HG02981 (cell line): ENCODE results near the gene PLEKHO1.

ENCODE experiments used
- ATAC-seq: cut with Tn5 transposase; IDR thresholded peaks from one replicate; pipeline ENCODE4 v1.9.1; 2021; ENCODE audit warnings: mild to moderate bottlenecking, moderate library complexity; ENCODE audit not compliant: unreplicated experiment

PLEKHO1 gene

DNA sequence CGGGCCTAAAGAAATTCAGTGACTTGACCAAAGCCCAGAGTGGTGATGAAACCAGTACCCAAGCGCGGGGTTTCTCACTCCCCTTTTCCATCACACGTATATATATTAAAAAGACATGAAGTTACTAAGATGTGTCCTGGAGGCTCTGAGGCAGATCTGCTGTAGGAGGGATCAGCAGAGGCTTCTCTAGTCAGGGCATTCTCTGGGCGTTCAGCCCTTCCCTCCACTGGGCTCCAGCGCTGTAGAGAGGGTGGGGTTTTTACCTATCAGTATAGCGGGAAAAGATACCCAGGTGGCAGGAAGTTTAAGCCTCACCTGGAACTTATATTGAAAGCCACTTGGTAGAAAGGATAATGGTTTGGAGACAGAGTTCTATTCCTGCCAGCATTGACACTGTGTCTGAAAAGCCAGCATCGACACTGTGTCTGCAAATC, 862 bp upstream of the PLEKHO1 start:
- no peak for ATAC-seq

GRCh38 chr1:150150133-150151021, 661 bp downstream of the PLEKHO1 start:
- ATAC-seq, result no peak

DNA sequence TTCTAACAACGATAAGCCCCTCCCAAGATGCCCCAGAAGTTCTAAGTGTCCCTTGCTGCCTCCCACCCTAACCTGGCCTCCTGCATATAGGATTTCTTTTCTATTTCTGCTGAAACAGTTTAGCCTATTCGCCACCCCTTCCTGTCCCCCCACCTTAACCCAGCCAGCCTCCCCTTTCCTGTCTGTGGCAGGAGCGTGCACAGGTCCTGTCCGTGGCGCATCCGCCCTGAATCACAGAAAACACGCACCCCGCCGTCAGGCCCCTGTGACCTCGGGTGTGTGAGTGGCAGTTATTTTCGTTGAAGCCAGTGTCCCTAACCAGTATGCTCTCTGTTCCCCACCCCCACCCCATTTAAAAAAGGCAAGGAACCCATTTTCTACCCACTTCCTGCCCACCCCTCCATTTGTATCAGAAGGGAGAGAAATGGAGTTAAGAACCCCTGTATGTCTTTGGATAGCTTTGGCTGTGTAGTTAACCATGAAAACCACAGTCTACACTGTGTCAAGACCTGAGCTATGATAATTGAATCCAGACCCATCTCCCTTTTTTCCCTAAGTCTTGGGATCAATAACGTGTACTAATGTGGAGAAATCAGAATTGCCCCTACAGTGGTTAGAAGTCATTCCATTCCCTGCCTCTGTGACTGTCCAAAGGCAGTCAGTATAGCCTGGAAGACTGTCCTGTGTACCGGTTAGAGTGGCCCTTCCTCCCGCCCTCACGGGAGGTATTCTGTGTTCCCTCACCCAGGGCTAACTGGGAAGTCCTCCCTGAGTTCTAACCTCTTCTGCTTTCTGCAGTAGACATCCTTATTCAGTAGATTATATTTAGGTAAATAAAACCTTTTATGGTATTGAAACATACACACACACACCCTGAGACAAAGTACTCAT, 1.8 kb downstream of the PLEKHO1 start:
- ATAC-seq, result no peak

GRCh38 chr1:150152182-150152536, 2.4 kb downstream of the PLEKHO1 start:
- no peak for ATAC-seq

DNA sequence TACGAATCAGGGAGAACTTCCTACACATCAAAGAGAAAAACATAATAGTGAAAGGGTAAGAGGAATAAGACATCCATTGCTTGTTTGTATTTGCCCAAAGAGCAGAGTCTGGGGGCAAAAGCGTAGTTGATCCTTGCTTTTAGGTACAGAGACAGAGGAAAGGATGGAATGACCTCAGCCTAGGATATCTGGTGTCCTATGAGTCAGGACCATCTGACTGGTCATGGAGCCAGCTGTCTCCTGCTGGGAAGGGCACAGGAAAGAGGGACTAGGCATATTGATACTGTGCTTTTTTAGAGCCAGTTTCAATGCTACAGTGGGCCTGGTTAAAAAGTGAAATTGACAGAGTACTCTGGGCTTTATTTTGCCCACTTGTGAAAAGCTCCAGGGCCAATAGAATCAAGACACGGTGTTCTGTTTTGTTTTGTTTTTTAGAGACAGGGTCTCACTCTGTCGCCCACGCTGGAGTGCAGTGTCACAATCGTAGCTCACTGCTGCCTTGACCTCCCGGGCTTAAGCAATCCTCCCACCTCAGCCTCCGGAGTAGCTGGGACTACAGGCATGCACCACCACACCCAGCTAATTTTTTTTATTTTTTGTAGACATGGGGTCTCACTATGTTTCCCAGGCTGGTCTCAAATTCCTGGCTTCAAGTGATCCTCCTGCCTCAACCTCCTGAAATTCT, 3.2 kb downstream of the PLEKHO1 start:
- ATAC-seq, result no peak

DNA sequence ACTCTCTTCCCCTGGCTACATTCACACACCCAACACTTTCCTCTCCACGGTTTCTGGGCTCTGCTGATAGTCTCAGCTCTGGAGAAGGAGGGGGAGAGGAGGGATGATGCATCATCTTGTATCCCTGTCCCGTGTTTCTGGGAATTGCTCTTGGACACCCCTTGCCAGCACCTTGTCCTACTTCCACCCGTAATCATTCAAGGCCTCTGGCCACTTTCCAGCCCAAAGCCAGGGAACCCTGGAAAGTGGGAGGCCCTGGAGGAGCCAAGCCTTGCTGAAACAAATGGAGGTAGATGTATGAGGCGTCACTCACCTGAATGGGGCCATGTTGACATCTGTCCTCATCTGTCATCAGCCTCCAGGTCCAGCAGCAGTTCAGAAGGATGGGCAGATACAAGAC, 4.4 kb downstream of the PLEKHO1 start:
- no peak for ATAC-seq

GRCh38 chr1:150155413-150156071, 5.8 kb downstream of the PLEKHO1 start:
- no peak for ATAC-seq

GRCh38 chr1:150156868-150157603, 7.3 kb downstream of the PLEKHO1 start:
- ATAC-seq, result no peak

DNA sequence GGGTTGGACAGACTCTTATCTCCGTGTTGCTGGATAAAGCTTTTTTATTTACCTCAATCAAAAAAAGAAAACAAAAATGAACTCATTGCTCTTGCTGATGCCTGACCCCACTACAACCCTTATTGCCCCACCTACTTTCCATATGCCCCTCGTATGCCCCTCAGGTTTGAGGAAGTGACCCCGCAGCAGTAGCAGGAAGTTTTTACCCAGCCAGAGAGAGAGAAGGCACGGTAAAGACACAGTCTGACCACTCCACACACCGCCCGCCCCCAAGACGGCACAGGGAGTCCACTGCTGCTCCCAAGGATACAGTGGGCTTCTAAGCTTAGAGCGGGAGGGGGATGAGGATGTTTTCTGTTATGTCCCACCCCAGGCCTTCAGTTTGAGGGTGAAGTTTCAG, 9.8 kb downstream of the PLEKHO1 start:
- ATAC-seq, result no peak

GRCh38 chr1:150160964-150161621, 11.4 kb downstream of the PLEKHO1 start:
- no peak for ATAC-seq

GRCh38 chr1:150161747-150162581, 12.2 kb downstream of the PLEKHO1 start:
- no peak for ATAC-seq

DNA sequence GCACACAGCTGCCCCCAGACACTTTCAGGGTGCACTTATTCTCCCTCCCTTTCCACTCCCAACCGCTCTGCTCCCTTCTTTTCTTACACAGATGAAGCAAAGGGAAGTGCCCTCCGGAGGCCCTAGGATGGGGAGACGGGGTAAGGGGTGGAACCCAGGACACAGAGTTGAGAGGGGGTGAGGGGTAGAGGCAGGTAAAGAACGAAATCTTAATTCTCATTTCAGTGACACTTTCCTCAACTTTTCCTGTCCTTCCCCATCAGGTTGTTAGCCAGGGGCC, 12.8 kb downstream of the PLEKHO1 start:
- no peak for ATAC-seq

DNA sequence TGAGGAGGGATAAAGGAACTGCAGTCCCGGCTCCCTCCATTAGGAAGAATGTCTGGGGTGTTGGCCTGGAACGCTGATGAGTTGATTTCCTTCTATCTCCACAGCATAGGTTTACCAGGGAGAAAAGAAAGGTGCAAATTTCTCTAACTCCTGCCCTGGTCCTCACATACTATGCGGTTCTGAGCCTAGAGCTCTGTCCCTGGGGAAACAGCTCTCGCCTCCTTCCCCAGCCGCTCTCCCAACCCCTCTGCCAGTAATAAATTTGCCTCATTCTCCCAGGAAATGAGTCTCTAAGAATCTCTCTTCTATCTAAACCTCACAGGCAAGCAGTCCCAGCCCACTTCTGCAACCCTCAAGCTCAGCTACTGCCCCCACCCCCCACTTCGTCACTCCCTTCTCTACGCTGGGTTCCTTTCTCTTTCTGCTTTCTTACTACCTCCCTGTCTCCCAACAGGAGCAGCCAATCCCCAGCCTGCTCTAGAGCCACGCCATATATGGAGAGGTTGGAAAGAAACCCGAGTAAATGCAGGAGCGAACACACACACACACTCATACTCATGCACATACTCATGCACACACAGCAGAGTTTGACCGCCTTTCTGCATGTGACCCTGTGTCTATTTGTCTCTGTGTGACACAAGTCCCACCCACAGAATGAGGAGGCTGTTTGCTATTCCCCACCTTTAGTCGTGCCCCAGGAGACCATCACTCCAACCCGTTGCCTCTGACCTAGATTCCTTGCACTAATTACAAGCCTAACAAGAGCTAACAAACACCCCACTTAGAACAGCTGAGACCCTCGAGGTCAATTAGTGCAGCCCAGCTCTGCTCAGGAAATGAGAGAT, 13.4 kb downstream of the PLEKHO1 start:
- ATAC-seq, result peak; percentile 41

DNA sequence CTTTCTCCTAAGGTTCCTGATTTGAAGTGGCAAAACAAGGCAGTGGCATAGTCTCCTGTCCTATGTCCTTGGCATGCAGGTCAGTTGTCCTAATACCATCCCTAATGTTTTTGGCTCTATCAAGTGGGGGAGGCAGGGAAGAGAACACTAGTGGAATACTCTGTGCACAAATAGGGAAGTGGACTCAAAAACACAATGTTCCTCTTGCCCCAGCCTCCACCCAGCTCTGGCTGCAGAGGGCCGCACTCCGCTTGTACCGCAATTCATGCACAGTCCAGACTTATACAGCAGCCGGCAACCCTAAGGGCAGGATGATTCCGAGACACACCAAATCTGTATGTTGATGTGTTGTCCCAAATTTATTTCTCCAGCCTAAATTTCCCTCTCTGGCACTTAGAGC, 14.5 kb downstream of the PLEKHO1 start:
- no peak for ATAC-seq

DNA sequence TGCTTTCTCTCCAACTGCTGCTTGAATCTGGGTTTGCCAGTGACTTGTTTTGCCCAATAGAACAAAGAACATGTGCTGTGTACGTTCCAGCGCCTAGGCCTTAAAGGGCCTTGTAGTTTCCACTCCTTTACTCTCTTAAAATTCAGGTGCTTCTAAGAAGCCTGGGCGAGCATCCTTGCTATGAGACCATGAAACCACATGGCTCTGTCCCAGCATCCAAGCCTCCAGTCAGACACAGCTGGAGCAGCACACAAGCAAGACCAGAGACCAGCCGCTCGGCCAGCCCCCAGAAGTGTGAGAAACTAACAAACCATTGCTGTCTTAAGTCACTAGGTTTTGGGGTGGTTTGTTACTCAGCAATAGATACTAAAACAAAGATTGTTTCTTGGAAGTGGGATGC, 15.1 kb downstream of the PLEKHO1 start:
- no peak for ATAC-seq

DNA sequence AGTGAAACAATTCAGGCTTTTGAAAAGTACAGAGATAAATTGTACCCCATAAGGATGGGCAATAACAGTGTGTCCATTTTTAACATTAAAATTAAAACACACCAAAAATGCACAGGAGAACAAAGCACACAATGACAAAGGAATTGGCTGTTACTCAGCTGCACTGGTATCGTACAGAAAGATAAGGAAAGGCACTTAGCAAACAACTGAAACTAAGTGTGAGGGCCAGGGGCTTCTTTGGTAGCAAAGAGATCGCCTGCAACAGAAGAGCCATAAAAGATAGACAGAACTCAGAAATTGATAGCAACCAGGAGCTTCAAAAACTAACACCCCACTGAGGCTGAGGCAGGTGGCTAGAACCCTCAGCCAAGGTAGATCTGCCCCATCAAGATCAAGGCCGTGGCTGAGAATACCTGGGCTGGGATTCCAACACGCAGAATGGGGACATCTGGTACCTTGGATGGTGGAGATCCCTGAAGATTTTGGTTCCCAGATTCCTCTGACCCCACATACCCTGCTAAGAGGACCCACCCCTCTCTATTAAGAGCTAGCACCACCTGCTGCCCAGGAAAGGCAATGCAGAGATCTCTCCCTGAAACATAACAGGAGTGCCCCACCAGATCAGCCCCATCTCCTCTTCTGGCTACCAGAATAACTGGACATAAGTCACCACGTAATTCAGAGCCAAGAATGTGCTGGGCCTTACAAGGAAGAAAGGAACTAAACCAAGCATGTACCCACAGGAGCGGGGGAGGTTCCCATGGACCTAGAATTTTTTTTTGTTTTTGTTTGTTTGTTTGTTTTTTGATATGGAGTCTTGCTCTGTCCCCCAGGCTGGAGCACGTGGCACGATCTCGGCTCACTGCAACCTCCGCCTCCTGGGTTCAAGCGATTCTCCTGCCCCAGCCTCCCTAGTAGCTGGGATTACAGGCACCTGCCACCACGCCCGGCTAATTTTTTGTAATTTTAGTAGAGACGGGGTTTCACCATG, 16.2 kb downstream of the PLEKHO1 start:
- ATAC-seq, result no peak
